Measurements from ENCODE around the gene KLF12.

- TF ChIP-seq CTCF (IDR thresholded peaks at IDR 0.05) (no peak), POLR2A (IDR thresholded peaks at IDR 0.05) (no peak), EP300 (IDR thresholded peaks at IDR 0.05) (no peak)
These were observed 28.6 kb upstream of the KLF12 start for GRCh38 chr13:74162782-74163181.

Measured in tibial nerve (tissue), 4 donors.